C4-2B (cell line): Measurements from ENCODE around the gene PRPF31.

Experiments
- ZFX ChIP-seq: fragments of 450-650 bp; IDR thresholded peaks from 2 replicates; pipeline ENCODE4 v1.6.1; 2017
- TF ChIP-seq, protein P1 (sequence below): fragments of 450-650 bp; conservative IDR thresholded peaks from 2 replicates; pipeline ENCODE4 v1.5.1; 2017; ENCODE audit warnings: mild to moderate bottlenecking

DNA sequence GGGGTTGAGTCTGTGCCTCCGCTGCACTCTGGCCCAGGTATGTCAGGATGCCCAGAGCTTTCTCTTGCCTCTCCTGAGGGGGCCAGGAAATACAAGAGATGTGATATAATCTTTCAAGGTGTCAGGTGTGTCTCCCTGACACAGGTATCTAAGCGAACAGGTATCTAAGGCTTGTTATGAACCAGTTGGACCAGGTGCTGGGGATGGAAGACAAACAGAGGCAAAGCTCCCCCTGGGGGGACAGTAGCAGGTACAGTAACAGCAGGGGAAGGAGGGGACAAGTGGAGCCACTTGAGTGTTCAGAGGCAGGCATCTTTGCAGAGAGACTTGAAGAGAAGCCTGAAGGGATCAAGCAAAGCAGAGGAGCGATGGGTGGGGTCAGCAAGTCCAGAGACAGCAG lies 41.4 kb downstream of the PRPF31 start:
- TF ChIP-seq, protein P1, sequence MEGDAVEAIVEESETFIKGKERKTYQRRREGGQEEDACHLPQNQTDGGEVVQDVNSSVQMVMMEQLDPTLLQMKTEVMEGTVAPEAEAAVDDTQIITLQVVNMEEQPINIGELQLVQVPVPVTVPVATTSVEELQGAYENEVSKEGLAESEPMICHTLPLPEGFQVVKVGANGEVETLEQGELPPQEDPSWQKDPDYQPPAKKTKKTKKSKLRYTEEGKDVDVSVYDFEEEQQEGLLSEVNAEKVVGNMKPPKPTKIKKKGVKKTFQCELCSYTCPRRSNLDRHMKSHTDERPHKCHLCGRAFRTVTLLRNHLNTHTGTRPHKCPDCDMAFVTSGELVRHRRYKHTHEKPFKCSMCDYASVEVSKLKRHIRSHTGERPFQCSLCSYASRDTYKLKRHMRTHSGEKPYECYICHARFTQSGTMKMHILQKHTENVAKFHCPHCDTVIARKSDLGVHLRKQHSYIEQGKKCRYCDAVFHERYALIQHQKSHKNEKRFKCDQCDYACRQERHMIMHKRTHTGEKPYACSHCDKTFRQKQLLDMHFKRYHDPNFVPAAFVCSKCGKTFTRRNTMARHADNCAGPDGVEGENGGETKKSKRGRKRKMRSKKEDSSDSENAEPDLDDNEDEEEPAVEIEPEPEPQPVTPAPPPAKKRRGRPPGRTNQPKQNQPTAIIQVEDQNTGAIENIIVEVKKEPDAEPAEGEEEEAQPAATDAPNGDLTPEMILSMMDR: no peak
- no peak for TF ChIP-seq ZFX
